Stimulated activated CD4-positive, alpha-beta T cell treated with anti-CD3 and anti-CD28 coated beads, Interleukin-12 subunit alpha, Interleukin-12 subunit beta, amount 100 ng/mL, for 4 hours (primary cell): ENCODE measurements around the gene CACFD1.

ENCODE experiments used
- DNase-seq: peaks from one replicate; pipeline ENCODE4 v3.0.0-alpha.2; 2020

The CACFD1 gene

DNA sequence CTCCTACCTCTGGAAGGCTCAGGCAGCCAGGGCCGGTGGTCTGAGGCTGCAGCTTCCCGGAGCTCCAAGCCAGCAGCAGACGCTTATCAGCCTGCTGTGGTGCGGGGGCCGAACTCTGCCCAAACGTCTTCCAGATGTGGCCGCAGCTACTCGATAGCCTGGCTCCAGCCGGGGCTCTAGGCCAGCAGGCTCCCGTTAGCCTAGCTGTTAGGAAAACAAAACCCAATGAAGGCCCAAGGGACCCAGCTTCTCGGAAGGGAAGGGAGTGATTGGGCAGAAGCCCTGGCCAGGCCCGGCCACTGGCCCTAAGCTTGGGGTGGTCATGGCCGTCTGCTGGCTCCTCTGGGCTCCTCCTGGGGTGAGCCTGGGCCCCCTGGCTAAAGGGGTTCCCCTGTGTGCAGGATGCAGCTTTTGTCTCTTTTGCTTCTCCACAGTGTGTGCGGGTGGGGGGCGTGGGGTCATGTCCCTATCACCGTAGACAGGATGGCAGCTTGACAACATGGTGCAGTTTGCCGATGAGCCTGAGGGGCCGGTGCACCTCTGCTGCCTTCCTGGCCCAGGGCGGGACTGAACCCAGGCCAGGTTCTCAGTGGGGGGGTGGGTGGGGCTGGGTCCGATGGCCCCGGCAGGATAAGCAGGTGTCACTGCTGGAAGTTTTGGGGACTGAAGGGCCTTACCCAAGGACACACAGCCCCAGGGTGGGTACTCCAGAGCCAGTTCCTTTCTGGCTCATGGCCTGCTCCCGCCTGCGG is 46.3 kb downstream of the CACFD1 start:
- DNase-seq, result no peak

DNA sequence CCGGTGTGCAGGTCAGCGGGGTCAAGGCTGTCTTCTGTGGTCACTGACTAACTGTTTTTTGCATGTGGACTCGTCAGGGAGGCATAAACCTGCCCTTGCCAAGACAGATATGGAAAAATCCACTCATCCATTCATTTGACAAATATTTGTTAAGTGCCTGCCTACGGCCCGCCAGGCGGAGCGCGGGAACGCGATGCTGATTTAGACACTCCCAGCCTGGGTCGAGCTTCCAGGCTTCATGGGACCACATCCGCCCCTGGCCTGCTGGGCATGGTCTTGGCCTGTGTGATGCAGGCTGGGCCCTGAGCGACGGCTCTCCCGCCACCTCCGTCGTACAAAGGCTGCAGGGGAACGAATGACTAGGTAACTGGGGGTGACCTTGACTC is 46.9 kb downstream of the CACFD1 start:
- DNase-seq, result no peak

DNA sequence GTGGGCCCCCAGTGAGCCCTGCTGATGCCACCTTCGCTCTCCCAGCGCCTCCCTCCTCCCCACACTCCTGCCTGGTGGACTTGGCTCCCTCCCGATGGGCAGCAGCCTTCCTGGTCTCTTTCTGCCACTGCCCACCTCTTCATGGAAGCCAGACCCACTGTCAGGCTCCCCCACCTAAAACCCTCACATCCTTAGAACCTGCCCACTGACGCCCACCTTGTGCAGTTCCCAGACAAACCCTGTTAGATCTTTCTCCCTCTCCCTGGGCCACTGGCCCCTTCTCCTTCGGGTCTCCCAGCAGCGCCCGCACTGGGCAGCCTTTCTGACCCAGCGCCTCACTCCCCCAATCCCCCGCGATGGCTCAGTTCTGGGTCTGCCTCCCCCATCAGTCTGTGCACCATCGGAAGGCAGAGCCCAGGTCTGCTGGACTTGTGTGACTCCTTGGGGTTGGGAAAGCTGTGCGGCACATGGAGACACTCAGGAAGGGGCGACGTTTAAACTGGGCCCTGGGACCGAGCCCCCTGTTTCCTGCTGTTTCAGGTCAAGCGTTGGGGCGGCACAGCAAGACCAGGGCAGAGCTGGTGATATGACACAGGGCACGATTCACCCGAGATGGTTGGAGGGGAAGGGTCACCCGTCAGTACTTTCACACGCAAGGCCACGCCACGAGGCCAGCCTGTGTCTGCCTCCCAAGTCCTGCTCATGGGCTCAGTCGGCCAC is 47.6 kb downstream of the CACFD1 start:
- DNase-seq, result no peak

DNA sequence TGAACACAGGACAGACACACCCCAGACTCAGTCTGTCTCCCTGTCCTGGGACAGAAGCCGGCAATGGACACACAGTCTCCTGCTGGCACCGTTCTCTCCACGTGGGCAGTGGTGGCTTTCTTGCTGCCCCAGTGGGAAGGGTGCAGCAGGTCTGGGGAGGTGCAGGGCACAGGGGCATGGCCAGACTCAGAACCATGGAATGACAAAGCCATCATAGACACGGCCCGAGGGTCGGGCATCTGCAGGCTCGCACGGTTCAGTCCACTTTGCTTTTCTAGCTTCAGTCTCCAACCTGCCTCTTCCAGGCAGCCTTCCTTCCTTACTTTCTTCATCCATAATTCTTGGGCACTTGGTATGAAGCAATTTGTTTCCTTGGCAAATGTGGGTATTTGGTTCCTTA is 48.3 kb downstream of the CACFD1 start:
- no peak for DNase-seq

- no peak for DNase-seq
Measured at GRCh38 chr9:133509179-133510083, 49.7 kb downstream of the CACFD1 start.

GRCh38 chr9:133510926-133511505 is 51.2 kb downstream of the CACFD1 start:
- DNase-seq, result no peak

GRCh38 chr9:133511607-133512006 is 51.8 kb downstream of the CACFD1 start:
- DNase-seq, result no peak

- no peak for DNase-seq
Measured at GRCh38 chr9:133512253-133513213, 52.8 kb downstream of the CACFD1 start.

- no peak for DNase-seq
Measured at GRCh38 chr9:133513214-133514100, 53.7 kb downstream of the CACFD1 start.

- no peak for DNase-seq
Measured at GRCh38 chr9:133514460-133515239, 54.9 kb downstream of the CACFD1 start.

DNA sequence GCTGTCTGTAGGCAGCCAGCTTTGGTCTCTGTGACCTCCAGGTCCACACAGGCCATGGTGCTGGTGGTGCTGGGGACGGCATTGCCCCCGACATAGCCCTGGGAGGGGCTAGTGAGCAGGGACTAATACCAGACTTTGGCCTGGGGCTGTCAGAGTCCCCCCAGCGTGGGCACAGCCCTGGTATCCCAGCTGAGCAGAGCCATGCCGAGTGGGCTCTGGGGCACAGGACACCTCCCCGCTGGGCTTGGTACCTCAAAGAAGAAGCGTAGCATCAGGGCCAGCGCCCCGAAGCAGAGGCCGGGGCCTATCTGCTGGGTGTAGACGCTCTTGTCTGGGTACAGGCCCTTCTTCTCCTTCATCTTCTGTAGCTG is 55.4 kb downstream of the CACFD1 start:
- no peak for DNase-seq

GRCh38 chr9:133515615-133516255 is 56.0 kb downstream of the CACFD1 start:
- DNase-seq, result no peak

DNA sequence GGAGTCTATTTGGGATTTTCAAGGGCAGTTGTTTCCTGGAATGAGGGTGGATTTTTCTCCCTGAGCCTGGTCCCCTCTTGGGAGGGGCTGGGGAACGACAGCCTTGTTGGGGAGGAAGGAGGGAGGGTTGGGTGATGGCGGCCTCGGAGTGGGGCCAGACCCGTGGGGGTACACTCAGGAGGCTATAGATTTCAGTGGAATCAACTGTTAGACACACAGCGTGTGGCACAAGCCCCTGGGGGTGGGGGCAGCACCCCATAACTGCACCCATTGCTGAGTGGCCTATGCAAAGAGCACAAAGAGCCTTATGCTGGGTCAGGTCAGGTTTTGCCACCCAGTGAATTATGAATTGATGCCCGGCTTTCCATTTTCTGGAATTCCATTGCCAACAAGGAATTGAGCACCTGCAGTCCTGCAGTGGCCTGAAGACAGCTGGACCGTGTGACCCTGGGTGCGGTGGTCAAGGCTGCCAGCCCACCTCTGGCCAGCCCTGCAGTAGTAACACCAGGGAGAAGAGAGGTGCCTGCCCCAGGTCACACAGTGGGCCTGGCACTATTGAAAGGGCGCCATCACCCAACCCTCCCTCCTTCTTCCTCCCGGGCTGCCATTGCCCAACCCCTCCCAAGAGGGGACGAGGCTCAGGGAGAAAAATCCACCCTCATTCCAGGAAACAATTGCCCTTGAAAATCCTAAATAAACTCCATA is 56.6 kb downstream of the CACFD1 start:
- DNase-seq, result no peak

- DNase-seq, result no peak
Measured at GRCh38 chr9:133516961-133517350, 57.2 kb downstream of the CACFD1 start.

GRCh38 chr9:133517711-133518110 is 57.9 kb downstream of the CACFD1 start:
- DNase-seq, result no peak

- no peak for DNase-seq
Measured at GRCh38 chr9:133518200-133518599, 58.4 kb downstream of the CACFD1 start.

DNA sequence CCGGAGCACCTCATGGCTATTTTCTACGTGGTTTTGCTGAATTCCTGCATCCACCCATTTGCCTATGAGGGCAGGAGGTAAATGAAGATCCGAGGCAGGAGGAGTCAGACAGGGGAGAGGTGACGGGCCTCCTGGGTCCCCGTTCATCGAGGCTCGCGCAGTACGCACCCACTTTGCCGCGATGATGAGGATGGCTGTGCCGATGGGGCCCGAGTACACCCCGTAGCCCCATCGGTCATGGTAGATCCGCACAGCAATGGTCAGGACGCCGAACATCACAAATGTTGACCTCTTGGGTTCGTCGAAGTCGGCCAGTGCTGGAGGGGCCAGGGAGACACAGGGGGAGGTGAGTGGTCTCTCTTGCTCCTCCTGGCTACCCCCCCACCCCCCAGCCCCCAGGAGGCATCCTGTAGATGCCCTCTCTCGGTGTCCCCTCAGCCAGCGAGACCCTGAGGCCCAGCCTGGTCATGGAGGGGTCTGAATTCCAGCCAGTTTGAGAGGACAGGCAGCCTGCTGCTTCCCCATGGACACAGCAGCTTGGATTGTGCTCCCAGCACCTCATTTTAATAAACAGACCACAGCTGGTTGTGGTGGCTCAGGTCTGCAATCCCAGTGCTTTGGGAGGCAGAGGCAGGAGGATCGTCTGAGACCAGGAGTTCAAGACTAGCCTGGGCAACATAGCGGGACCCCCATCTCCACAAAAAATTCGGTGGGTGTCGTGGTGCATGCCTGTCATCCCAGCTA is 59.1 kb downstream of the CACFD1 start:
- no peak for DNase-seq

GRCh38 chr9:133519693-133520092 is 59.9 kb downstream of the CACFD1 start:
- DNase-seq, result no peak
